ENCODE data around the gene SURF2.
"Not testable (repeated sequence)": the region's sequence is repeated elsewhere in the genome, so short reads cannot be mapped to it uniquely, and the experiment has no call there.

SURF2 gene

GRCh38 chr9:133377280-133377679 is 20.9 kb downstream of the SURF2 start:
- not testable (repeated sequence) for DNase-seq (ENCODE audit: low spot score)

- peak; percentile 58 for DNase-seq (ENCODE audit: low spot score)
These were observed 21.4 kb downstream of the SURF2 start for GRCh38 chr9:133377721-133378216.

GRCh38 chr9:133378408-133378962 is 22.1 kb downstream of the SURF2 start:
- no peak for DNase-seq (ENCODE audit: low spot score)

- DNase-seq (ENCODE audit: low spot score), result no peak
These were observed 23.1 kb downstream of the SURF2 start for GRCh38 chr9:133379153-133380086.

GRCh38 chr9:133380734-133381133 is 24.4 kb downstream of the SURF2 start:
- DNase-seq (ENCODE audit: low spot score), result no peak

- DNase-seq (ENCODE audit: low spot score), result no peak
These were observed 26.3 kb downstream of the SURF2 start for GRCh38 chr9:133382507-133383141.

GRCh38 chr9:133383438-133383837 is 27.1 kb downstream of the SURF2 start:
- no peak for DNase-seq (ENCODE audit: low spot score)

- no peak for DNase-seq (ENCODE audit: low spot score)
These were observed 28.5 kb downstream of the SURF2 start for GRCh38 chr9:133384736-133385321.

- DNase-seq (ENCODE audit: low spot score), result no peak
These were observed 29.1 kb downstream of the SURF2 start for GRCh38 chr9:133385452-133385851.

- no peak for DNase-seq (ENCODE audit: low spot score)
These were observed 30.0 kb downstream of the SURF2 start for GRCh38 chr9:133386338-133386737.

- no peak for DNase-seq (ENCODE audit: low spot score)
These were observed 31.3 kb downstream of the SURF2 start for GRCh38 chr9:133387680-133388079.

GRCh38 chr9:133389025-133389557 is 32.7 kb downstream of the SURF2 start:
- DNase-seq (ENCODE audit: low spot score), result no peak

- no peak for DNase-seq (ENCODE audit: low spot score)
These were observed 33.2 kb downstream of the SURF2 start for GRCh38 chr9:133389562-133389961.

GRCh38 chr9:133390713-133391112 is 34.4 kb downstream of the SURF2 start:
- no peak for DNase-seq (ENCODE audit: low spot score)

- DNase-seq (ENCODE audit: low spot score), result not testable (repeated sequence)
These were observed 35.1 kb downstream of the SURF2 start for GRCh38 chr9:133391449-133391848.

GRCh38 chr9:133392308-133392707 is 36.0 kb downstream of the SURF2 start:
- DNase-seq (ENCODE audit: low spot score), result not testable (repeated sequence)

GRCh38 chr9:133393399-133393798 is 37.0 kb downstream of the SURF2 start:
- no peak for DNase-seq (ENCODE audit: low spot score)

- DNase-seq (ENCODE audit: low spot score), result no peak
These were observed 38.4 kb downstream of the SURF2 start for GRCh38 chr9:133394687-133395271.

- DNase-seq (ENCODE audit: low spot score), result no peak
These were observed 40.6 kb downstream of the SURF2 start for GRCh38 chr9:133396952-133397351.

GRCh38 chr9:133397370-133397769 is 41.0 kb downstream of the SURF2 start:
- DNase-seq (ENCODE audit: low spot score), result no peak

- DNase-seq (ENCODE audit: low spot score), result no peak
These were observed 41.5 kb downstream of the SURF2 start for GRCh38 chr9:133397895-133398294.

- DNase-seq (ENCODE audit: low spot score), result no peak
These were observed 43.9 kb downstream of the SURF2 start for GRCh38 chr9:133400292-133400691.
